DMS53 treated with DMSO at 0.1 percent for 48 hours (cell line): Measurements from ENCODE around the gene TNPO2.
A peak's percentile ranks its signal among the peaks of the same experiment; 100 is the strongest.
"Not testable (repeated sequence)": the region's sequence is repeated elsewhere in the genome, so short reads cannot be mapped to it uniquely, and the experiment has no call there.

ENCODE experiments used
- DNase-seq: peaks from one replicate; lab custom pipeline; 2025; ENCODE audit not compliant: unreplicated experiment; lab: John Stamatoyannopoulos, UW

Gene TNPO2

DNA sequence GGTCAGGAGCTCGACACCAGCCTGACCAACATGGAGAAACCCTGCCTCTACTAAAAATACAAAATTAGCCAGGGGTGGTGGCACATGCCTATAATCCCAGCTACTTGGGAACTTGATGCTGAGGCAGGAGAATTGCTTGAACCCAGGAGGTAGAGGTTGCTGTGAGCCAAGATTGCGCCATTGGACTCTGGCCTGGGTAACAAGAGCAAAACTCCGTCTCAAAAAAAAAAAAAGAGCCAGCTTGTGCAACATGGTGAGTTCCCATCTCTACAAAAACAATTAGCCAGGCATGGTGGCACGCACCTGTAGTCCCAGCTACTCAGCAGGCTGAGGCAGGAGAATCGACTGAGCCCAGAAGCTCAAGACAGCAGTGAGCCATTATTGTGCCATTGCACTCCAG, 45.7 kb downstream of the TNPO2 start:
- not testable (repeated sequence) for DNase-seq

DNA sequence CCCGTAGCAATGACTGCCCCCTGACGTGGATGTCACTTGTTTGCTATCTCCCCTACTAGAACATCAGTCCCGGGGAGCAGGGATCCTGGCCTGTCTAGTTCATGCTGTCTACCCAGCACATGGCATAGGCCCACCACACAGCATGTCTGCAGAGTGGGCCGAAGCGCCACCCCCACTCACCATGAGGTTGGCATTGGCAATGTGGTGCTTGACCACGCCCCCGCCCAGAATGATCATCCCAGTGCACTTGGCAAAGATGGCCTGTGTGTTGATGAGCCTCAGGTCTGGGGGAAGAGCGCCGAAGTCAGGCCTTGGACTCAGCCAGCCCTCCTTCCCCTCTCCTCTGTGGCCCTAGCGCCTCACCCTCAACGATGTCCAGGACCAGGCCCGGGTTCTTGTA, 46.8 kb downstream of the TNPO2 start:
- DNase-seq, result no peak

DNA sequence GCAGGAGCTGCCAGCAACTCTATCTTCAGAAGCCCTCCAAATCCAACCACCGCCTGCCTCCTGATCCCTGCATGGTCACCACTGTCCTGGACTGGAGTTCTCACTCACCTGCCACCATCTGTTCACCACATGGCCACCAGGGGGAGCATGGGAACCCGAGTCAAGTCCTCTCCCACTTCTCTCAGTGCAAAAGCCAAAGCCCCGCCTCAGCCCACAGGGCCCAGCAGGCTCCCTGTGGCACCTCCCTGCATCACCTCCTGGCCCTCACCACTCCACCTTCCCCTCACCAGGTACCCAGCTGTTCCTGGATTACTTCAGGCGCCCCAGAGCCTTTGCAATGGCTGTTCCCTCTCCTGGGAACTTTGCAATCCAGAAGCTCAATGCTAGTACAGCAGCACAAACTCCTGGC, 47.3 kb downstream of the TNPO2 start:
- DNase-seq, result peak; percentile 19

DNA sequence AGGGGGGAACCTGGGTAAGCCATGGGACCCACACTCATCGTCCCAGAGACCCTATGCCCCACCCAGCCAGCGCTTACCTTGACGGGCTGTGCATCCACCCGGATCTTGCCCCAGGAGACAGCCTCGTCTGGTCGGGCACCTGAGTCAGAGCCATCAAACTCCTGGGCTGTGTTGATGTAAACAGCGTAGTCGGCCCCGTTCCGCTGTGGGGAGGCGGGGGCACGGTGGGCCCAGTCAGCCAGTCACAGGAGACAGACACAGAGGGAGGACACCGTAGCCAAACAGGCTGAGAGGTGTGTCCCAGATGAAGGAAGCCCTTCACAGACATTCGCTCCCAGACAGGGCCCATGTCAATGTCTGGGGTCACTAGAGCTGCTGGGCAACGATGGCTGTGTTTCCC, 47.8 kb downstream of the TNPO2 start:
- no peak for DNase-seq

DNA sequence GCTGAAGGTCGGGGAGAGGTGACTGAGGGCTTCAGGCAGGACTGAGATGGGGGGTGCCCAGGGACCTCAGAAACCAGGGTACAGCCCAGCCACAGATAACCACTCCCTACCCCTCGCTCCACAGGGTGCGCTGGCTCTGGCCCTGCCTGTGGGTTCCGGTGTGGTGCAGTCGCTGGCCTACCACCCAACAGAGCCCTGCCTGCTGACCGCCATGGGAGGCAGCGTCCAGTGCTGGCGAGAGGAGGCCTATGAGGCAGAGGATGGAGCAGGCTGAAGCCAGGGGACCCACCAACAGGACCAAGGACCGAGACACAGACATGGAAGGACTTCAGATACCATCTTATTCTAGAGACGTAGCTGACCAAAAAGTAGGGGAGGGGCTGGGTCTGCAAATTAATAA, 48.3 kb downstream of the TNPO2 start:
- DNase-seq, result no peak

DNA sequence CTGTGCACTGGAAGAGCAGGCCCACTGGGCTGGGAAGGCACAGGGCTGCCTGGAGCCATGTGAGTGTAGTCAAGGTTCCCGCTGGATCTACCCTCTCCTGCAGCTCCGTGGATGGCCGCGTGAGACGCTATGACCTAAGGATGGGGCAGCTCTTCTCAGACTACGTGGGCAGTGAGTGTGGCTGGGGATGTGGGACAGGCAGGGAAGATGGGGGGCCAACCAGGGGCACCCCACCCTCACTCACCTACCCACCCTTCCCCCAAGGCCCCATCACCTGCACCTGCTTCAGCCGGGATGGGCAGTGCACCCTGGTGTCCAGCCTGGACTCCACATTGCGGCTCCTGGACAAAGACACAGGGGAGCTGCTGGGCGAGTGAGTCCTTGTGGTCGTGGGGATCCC, 51.0 kb downstream of the TNPO2 start:
- DNase-seq, result no peak

DNA sequence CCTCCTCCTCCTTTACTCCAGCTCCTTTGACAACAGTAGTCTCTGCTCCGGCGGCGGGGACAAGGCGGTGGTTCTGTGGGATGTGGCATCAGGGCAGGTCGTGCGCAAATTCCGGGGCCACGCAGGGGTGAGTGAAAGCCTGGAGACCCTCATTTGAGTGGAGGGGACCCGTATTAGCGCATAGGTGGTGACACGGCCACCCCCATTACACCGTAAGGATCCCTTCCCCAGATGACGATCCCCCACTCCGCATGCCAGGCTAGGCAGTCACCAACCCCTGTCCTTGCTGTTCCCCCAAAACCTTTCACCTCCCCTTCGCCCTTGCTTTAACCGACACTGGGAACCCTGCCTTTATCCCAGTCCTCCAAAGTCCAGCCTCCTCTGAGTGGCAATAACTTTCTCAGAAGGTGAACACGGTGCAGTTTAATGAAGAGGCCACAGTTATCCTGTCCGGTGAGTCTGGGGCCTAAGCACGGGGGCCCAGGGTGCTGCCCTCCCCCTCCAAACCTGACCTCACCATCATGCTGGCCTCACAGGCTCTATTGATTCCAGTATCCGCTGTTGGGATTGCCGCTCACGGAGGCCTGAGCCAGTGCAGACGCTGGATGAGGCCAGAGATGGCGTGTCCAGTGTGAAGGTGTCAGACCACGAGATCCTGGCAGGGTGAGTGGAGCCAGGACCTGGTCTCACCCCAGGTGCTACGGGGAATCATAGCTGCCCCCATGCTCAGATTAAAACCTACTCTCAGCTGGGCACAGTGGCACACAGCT, 53.4 kb downstream of the TNPO2 start:
- no peak for DNase-seq

DNA sequence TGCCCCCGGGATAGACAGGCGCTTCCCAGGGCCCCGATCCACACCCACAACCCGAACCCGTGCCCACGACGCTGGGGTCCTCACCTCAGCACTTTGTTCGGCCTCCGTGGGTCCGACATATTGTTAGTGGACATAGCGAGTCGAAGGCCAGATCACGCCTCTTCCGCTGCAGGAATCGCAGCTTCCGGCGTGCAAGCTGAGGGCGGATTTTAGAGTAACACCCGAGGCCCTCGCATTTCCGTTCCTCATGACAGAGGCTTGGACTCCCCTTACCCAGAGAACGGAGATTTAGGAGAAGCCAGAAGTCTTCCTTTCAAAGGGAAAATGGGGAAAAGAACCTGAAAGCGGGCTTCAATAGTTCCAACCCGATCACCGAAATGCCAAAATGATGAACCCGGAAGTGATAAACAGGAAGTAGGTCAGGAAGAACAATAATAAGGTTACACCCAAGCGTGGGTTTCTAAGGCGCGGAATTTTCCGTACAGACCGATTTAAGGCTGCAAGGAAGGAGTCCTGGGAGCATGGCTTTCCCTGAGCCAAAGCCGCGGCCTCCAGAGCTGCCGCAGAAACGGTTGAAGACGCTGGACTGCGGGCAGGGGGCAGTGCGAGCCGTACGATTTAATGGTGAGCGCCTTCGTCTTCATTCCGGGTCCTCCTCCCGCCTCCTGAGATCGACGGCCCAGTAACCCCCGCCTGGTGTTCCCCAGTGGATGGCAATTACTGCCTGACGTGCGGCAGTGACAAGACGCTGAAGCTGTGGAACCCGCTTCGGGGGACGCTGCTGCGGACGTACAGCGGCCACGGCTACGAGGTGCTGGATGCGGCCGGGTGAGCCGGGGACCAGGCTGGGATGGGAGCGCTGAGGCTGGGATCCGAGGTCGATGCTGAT, 54.2 kb downstream of the TNPO2 start:
- DNase-seq, result peak; percentile 28

DNA sequence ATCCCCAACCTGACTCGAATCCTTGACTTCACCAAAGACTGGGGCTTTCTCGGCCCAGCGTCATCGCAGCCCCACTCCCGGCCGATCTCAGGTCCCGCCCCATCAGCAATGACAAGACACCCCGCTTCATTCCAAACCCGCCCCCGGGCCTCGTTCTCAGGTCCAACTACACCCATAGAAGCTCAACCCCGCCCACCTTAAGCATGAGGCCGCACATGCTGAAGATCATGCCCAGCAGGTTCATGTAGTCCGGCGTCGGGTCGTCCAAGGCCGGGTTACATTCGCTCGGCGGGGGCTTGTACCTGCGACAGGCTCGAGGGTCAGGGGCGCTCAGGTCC, 54.8 kb downstream of the TNPO2 start:
- no peak for DNase-seq

DNA sequence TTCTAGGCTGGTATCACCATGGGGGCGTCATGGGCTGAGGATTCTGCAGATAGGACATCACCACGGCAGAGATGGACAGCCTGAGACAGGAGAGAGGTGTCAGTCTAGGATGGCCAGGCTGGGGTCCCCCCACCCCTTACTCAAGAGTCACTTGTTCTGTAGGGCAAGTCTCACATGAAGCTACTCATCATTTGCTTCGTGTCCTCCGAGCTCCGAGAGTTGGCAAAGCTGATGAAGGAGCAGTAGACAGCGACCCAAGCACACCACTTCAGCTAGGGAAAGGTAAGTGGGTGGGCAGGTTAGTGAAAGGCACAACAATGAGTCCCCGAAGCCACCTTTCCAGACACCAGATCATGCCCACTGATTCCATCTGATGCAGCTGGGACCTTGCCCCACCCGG, 55.4 kb downstream of the TNPO2 start:
- no peak for DNase-seq

DNA sequence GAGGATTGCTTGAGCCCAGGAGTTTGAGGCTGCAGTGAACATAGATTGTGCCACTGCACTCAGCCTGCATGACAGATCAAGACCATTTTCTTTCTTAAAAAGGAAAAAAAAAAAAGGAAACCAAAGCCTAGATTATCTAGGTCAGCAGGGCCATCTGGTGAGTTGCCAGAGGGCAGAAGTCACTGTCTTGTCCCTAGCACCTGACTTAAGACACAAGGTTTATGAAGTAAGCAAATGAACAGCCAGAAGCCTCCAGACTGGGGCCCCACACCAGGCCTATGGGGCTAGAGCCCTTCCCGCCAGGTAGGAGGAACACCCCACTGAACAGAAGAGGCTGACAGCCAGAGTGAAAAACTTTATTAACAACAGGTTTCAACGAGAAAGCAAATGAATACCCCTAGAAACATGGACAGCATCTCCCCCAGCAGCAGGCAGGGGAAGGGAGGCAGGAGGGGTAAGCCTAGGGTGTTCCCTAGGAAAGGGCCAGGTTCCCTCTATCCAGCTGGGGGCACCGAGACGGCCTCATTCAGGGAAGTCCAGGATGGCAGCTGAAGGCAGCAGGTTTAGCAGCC, 55.9 kb downstream of the TNPO2 start:
- DNase-seq, result no peak

DNA sequence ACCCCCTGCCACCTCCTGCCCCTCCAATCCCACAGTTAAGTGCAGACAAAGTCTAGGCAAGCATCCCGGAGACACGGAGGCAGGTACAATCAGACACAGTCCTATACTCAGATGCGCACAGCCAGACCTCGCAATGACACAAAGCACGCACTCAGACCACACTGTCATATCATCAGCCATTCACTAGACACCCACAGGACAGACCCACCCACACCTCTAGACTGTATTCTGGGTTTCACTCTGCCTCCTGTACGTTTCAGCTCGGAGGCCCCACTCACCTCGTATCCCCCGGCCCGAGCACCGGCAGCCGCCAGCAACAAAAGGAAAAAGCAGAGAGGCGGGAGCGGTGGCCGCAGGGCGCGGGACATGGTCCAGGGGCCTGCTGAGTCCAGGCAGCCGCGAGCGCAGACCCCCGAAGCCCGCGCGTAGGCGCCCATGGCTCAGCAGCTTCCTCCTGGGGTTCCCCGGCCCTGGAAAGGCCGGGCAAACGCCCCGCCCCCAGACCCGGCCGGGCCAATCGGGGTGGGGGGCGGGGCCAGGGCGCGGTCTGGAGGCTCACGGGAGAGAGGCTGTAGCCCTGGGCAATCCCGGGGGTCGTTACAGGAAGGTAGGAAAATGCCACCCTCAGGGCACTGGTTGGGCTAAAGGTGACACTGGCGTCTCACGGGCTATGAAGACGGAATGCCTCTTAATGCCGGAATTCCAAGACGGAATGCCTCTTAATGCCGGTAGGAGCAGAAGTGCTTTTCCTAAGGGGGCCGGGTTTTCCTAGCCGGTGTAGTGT, 57.3 kb downstream of the TNPO2 start, which contains the start of the genes MAN2B1 and WDR83:
MAN2B1 (minus strand) TSS at position 478 of the 784 bp plus-strand sequence; CDS start at position 437, 41 bp downstream.
WDR83 (plus strand) TSS at position 543 of the 784 bp plus-strand sequence. CDS start 2,984 bp downstream, outside the sequence.
- DNase-seq, result peak; percentile 26

DNA sequence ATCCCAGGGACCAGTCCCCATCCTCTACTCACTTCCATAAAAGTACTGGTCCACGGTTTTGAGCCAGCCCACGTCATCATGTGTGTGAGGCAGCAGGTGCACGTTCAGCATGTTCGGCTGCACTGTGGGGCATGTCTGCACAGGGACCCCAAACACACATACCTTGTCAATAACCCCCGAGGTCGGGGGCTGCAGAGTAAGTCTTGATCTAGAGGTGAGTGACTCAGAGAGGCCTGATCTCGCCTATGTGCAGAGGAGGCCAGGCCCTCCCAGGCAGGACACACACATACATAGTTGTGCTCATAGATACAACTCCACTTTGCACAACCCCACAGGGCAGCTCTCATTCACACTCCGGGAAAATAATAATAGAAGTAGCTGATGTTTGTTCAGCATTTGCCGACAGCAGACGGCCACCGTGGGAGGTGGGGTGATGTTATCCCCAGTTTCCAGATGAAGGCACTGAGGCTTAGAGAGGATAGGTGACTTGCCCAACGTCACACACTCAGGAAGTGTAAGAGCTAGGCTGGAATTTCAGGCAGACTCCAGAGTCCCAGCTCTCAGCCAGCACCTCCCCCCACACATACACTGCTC, 58.0 kb downstream of the TNPO2 start:
- no peak for DNase-seq

DNA sequence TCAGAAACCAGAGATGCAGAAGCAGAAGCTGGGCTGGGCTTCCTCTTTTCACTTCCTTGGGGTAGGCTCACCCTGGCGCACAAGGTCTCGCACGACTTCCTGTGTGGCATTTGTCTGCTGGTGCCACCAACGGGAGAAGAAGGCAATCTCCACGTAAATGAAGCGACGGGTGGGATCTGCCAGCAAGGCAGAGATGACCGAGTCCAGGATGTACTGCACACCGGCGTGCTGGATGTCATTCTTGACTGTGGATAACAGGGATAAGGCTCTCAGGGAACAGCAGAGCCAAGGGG, 58.5 kb downstream of the TNPO2 start:
- DNase-seq, result no peak

DNA sequence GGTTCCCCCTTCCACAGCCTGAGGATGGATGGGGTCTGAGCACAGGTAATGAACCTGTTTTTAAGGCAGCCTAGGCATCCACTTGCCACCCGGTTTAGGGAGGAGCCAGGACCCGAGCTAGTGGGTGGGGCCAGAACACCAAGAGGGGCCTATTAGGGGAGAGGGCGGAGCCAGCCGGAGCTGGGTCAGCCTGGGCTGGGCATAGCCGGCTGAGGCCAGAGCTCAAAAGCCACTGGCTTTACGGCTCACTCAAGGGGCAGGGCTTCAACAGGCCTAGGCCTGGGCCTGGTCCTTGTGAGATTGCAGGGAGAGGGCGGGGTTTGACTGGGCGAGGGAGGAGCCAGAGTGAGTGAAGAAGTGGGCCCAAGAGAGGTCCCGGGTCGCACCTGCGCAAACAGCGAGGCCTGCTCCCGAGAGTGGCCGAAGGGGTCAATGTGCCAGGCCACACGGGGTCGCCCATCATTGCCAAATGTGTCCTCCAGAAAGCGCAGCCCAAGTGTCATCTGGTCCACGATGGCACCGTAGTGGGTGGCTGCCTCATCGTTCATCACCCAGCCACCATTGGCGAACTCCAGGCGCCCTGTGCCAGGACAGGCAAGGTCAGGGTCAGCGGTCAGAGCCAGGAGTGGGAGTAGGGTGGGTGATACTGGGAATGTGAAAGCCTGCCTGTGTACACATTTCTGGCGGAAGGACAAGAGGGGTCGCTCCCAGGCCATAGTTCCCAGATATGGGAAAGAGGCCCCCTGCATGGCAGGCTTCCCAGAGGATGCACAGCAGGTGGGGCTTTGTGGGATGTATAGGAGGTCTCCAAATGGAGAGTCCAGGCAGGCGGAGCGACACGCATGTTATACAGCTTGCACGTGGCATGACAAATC, 59.1 kb downstream of the TNPO2 start:
- no peak for DNase-seq

DNA sequence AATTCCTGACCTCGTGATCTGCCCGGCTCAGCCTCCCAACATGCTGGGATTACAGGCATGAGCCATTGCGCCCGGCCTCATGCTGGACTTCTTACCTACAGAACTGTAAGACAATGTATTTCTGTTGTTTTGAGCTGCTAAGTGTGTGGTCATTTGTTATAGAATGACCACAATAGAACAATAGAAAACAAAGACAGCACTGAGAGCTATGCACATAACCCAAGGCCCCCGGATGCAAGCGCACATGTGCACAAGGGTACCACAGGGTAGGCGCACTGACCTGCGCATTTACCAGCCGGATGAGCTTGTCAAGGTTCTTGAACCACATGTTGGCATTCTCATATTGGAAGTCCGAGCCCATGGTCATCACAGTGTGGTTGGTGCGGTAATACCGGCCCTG, 62.8 kb downstream of the TNPO2 start:
- no peak for DNase-seq

DNA sequence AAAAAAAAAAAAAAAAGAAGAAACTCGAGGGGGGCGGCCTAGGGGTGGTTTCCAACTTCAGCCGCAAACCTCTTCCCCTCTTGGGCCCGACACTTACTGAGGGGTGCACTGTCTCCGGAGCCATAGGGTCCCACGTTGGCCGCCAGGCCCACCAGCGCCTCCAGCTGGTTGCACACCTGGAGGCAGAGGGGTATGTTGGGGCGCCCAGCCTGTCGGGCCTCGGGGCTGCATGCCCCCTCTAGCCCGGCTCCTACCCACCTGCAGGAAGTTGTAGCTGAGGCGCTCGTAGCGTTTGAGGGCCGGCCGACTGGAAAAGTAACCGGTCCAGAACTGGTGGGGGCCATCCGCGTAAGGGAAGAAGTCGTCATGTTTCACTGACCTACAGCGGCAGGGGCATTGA, 65.8 kb downstream of the TNPO2 start:
- no peak for DNase-seq

DNA sequence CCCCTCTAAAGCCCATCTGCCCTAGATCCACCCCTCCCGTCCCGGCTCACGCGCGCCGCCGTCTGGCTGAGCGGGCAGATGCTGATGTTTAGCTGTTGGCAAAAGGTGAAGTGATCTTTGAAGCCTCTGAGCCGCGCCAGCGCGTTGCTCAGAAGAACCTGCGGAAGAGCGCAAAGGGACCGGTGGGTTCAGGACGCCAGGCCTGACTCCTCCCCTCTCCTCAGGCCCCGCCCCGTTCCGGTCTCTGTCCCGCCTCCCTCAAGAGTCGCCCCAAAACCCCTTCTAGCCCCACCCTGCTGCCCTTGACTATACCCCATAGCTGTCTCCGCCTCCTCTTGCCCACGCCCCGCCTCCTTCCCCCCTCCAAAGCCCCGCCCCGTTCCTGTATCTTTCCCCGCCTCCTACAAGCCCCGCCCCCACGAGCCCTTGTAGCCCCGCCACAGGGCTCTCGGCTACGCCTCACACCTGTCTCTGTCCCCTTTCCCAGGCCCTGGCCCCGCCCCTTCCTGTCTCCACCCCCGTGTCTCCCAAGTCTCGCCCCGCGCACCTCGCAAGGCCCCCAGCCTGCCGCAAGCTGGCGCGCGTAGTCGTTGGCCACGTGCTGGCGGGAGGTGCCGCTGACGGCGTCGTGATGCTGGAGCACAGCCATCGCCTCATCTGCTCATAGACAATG, 66.7 kb downstream of the TNPO2 start:
- no peak for DNase-seq

DNA sequence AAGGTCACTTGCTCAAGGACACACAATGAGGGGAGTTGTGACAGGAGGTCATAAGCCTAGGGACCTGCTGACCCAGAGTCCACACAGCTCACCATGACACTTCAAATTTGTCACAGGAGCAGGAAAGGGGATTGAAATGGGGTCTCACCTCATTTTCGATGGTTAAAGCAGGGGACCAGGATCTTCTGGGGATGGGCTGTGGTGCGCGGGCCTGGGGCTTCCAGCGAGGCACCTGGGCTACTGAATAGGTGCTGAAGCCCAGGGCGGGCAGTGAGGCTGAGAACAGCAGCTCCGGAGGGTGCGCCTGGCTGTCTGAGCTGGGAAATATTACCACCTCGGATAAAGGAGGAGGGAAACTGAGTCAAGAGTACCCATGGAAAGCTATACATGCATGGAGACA, 68.2 kb downstream of the TNPO2 start:
- DNase-seq, result no peak
